ACHN (cell line): ENCODE results near the gene CDC123.
A peak's percentile ranks its signal among the peaks of the same experiment; 100 is the strongest.
"Not testable (repeated sequence)": the region's sequence is repeated elsewhere in the genome, so short reads cannot be mapped to it uniquely, and the experiment has no call there.

Experiments used
- DNase-seq: peaks from one replicate; pipeline ENCODE4 v3.0.0-alpha.2; 2015
- in situ Hi-C: cut with HindIII; loops from 2 replicates; pipeline ENCODE4 v1.10.0; 2017; ENCODE audit warnings: low sequenced_read_pairs, low pct_ligation_motif_present, low pct_unique_long_range_greater_than_20kb

CDC123 gene

GRCh38 chr10:12221323-12222298 is 25.6 kb downstream of the CDC123 start:
- peak; percentile 7 for DNase-seq
- in situ Hi-C loops = no loop called here

DNA sequence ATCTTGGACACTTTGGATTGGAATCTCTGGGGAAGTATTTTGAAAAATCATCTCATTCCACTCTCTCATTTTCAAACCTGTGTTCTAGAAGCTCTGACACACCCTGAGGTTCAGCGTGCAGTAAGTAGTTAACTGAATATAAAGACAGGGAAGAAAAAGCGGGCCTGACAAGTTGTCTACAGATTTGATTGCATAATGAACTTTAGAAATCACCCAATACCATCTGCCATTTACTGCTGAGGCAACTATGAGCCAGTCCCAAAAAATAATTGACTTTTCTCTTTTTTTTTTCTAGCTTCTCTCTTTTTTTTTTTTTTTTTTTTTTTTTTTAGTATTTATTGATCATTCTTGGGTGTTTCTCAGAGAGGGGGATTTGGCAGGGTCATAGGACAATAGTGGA is 29.5 kb downstream of the CDC123 start:
- no peak for DNase-seq
- in situ Hi-C loops = no loop called here

- in situ Hi-C loops, DNase-seq: not testable (repeated sequence)
These were observed 30.4 kb downstream of the CDC123 start for GRCh38 chr10:12226438-12226837.

- in situ Hi-C loops = no loop called here
These were observed 32.9 kb downstream of the CDC123 start for GRCh38 chr10:12228851-12229250.

DNA sequence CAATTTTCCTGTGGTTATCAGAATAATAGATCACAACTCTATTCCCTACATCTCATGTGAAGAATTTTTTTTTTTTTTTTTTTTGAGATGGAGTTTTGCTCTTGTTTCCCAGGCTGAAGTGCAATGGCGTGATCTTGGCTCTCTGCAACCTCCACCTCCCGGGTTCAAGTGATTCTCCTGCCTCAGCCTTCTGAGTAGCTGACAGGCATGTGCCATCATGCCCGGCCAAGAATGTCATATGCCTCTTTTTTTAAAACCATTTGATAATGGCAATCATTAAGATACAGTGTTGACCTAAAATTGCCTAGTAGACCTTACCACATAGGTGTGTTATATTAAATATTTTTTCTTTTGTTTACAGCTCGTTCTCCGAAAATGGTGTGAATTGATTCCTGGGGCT is 38.7 kb downstream of the CDC123 start:
- DNase-seq, in situ Hi-C loops: not testable (repeated sequence)

More at GRCh38 chr10:12228851-12229250, 32.9 kb downstream of the CDC123 start:
- no peak for DNase-seq

DNA sequence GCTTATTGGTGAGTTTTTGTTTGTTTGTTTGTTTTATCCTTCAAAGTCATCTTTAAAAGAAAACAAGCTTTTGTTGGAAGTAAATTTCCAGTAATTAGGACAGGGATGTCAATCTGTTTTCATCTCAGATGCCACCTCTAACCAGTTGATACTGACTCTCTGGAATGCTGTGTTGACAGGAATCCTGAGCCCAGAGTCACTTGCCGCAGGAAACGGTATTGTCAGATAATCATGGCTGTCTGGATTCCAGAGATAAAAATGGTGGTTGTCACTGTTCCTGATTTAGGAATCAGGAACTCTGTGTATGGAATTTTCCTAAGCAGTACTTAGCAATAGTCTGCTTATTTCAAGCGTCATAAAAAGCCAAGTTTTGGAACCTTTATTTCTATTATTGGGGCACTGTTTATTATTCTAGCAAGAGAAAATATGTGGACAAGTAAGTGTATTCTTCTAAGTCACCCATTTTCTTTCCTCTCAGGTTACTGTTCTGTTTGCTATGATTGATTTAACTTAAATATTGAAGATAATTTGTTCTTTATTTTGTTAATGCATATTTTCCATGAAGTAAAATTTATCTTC is 39.2 kb downstream of the CDC123 start:
- no peak for DNase-seq
- in situ Hi-C loops = no loop called here

DNA sequence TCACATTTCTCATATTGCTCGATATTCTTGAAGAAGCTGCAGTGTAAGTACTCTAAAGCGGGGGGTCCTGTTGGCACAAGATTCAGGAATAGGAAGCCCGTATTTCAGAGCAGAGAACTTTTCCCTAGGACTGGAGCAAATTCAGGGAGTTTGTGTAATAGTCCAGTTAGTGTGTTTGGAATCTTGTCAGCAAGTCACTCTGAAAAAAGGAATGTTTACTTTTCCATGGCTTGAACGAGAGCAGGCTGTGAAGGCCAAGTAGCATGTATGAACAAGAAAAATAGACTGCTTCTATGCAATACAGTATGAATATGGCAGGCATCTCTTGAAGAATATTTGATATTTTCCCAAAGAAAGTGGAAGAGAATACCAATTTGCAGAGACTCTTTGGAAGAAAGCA is 39.8 kb downstream of the CDC123 start:
- in situ Hi-C loops = no loop called here
- no peak for DNase-seq

DNA sequence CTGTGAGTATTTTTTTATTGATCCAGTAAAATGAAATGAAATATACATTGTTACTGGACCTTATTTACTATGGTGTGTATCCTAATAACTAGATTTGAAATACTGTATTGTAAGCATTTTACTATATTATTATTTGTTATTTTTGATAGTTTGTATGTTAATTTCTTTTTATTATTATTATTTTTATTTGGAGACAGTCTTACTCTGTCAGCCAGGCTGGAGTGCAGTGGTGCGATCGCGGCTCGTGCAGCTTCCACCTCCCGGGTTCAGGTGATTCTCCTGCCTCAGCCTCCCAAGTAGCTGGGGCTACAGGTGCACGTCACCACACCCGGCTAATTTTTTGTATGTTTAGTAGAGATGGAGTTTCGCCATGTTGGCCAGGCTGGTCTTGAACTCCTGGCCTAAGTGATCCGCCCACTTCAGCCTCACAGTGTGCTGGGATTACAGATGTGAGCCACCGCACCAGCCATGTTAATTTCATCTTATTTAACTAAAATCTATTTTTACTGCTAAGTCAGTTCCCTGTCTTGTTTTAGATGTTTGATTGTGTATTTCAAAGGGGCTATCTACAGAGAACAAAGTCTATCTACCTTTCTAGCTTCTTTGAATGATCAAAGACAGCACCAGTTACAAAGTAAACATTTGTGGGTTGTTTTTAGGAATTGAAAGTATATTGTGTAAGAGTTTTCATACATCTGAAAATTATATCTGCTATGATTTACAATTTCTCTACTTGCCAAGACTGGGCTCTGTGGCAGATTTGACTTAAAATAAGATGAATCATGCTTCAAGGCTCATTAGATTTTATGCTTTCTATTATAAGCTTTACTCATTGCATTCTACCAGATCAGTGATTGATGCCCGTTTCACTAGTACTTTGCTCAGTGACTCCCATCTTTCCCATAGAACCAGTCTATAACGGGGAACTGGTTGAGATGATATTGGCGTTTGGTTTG is 41.6 kb downstream of the CDC123 start:
- DNase-seq = peak; percentile 63
- in situ Hi-C loops = no loop called here

DNA sequence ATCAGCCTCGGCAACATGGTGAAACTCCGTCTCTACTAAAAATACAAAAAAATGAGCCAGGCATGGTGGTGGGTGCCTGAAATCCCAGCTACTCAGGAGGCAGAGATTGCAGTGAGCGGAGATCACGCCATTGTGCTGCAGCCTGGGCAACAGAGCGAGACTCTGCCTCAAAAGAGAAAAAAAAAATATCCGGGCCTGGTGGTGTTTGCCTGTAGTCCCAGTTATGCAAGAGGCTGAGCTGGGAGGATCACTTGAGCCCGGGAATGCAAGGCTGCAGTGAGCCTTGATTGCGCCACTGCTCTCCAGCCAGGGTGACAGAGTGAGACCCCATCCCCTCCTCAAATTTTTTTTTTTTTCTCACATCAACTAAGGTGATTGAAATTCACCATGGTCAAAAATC is 42.8 kb downstream of the CDC123 start:
- in situ Hi-C loops = no loop called here

DNA sequence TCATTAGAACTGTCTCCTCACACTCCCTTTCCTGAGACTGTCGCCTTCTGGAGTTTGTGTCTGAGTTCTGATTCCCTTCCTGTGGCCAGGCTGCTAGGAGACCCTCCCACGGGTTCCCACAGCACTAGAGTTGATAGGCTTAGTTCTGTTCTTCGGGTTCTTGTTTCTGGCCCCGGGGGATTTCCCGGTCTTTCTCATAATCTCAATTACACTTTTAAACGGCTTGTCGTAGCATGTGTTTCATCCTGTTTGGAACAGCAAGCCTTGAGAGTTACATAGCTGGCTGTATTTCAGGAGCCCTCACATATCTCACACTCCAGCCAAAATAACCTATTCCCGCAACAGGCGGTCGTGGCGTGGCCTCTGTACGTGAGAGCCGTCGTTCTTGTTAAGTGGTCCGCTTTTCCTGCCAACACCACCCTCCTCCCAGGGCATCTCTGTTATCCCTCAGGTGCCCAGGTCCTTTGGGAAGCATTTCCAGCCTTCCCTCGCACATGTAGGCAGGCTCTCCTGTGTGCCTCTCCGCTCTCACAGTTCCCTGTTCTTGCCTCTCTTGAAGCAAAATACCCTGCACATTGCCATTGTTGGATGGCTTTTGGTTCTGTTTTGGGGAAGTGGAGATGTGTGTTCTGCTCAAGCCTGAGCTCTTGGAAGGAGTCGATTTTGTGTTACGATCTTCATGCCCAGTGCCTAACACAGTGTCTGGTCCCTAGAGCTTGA is 46.0 kb downstream of the CDC123 start:
- no peak for DNase-seq
- in situ Hi-C loops = no loop called here

More for the DNA sequence above, 42.8 kb downstream of the CDC123 start:
- DNase-seq = no peak

GRCh38 chr10:12243864-12244620 is 48.1 kb downstream of the CDC123 start:
- no peak for DNase-seq
- in situ Hi-C loops = no loop called here

DNA sequence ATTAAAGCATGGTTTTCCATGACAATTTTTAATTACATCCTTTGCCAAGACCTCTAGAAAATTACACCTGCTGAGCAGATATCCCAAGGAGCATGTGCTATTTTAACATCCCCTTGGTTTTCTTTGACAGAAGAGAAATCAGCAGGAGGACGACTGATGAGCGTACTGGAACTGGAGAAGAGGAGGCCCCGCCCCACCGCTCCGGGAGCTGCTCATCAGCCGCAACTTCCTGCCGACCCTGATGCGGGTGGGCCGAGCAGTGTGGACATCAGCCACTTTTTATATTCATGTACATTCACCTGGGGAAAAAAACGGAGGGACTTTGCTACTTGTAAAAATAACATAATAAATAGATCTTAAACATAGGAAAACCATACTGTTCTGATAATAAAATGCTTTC is 54.2 kb downstream of the CDC123 start:
- no peak for DNase-seq

DNA sequence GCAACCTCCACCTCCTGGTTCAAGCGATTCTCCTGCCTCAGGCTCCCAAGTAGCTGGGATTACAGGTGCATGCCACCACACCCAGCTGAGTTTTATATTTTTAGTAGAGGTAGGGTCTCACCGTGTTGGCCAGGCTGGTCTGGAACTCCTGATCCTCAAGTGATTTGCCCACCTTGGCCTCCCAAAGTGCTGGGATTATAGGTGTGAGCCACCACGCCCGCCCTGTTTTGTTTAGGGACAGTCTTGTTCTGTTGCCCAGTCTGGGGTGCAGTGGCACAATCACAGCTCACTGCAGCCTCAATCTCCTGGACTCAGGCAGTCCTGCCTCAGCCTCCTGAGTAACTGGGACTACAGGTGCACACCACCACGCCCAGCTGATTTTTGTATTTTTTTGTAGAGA is 54.7 kb downstream of the CDC123 start:
- in situ Hi-C loops, DNase-seq: not testable (repeated sequence)

More for the DNA sequence above, 54.2 kb downstream of the CDC123 start:
- in situ Hi-C loops = no loop called here

DNA sequence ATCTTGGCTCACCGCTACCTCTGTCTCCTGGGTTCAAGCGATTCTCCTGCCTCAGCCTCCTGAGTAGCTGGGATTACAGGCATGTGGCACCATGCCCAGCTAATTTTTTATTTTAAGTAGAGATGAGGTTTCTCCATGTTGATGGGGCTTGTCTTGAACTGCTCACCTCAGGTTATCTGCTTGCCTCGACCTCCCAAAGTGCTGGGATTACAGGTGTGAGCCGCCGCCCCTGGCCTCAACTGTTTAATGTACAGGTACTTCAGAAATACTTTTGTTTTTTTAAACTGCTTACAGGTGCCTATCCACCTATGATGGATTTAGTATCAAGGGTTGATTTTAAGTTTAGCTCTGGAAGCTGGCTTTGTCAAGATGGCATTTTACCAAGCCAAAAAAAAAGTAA is 55.6 kb downstream of the CDC123 start:
- in situ Hi-C loops = no loop called here
- DNase-seq = no peak

GRCh38 chr10:12252882-12253546 is 57.0 kb downstream of the CDC123 start:
- peak; percentile 21 for DNase-seq

DNA sequence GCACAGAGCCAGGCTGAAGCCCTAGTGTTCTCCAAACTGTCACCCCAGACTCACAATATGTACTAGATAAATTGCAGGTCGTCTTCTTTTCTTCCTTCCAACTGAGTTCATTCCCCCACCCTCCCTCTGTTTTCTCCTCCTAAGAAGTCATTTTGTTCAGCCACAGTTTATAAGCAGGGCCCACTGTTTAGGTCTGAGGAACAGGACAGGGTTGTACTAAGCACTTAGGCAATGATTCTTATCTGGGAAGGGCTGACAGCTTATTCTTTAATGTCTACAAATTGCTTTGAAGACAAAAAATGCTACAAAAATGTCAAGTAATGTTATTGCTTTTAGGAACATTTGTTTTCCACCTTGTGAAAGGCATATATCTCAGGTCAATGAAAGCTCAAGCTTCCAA is 59.1 kb downstream of the CDC123 start:
- in situ Hi-C loops = no loop called here
- no peak for DNase-seq

More at GRCh38 chr10:12252882-12253546, 57.0 kb downstream of the CDC123 start:
- in situ Hi-C loops = no loop called here

- DNase-seq = no peak
- in situ Hi-C loops = no loop called here
These were observed 64.0 kb downstream of the CDC123 start for GRCh38 chr10:12259988-12260387.
